Measurements from ENCODE around the gene PALLD.

DNA sequence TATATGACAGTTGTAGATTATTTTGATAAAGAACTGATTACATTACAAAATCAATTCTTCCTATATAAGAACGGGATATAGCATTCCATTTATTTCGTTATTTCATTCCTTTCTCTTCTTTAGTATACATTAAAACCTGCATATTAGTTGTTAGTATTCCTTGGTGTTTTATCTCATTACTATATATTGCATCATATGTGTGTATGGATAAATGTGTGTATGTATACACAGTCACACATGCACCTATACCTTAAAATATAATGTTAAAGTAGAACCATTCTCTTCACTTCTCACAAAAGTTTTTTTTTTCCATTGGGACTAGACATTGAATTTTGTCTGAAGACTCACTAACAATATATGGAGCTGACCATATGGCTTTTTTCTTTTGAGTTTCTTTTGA, 5.3 kb upstream of the PALLD start:
- TF ChIP-seq, protein P1, sequence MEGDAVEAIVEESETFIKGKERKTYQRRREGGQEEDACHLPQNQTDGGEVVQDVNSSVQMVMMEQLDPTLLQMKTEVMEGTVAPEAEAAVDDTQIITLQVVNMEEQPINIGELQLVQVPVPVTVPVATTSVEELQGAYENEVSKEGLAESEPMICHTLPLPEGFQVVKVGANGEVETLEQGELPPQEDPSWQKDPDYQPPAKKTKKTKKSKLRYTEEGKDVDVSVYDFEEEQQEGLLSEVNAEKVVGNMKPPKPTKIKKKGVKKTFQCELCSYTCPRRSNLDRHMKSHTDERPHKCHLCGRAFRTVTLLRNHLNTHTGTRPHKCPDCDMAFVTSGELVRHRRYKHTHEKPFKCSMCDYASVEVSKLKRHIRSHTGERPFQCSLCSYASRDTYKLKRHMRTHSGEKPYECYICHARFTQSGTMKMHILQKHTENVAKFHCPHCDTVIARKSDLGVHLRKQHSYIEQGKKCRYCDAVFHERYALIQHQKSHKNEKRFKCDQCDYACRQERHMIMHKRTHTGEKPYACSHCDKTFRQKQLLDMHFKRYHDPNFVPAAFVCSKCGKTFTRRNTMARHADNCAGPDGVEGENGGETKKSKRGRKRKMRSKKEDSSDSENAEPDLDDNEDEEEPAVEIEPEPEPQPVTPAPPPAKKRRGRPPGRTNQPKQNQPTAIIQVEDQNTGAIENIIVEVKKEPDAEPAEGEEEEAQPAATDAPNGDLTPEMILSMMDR (IDR thresholded peaks at IDR 0.05), result no peak
- TF ChIP-seq EZH2phosphoT487 (IDR thresholded peaks at IDR 0.05), result no peak
